ENCODE results near the gene BLCAP.
"Not testable (repeated sequence)": the region's sequence is repeated elsewhere in the genome, so short reads cannot be mapped to it uniquely, and the experiment has no call there.

The BLCAP gene

DNA sequence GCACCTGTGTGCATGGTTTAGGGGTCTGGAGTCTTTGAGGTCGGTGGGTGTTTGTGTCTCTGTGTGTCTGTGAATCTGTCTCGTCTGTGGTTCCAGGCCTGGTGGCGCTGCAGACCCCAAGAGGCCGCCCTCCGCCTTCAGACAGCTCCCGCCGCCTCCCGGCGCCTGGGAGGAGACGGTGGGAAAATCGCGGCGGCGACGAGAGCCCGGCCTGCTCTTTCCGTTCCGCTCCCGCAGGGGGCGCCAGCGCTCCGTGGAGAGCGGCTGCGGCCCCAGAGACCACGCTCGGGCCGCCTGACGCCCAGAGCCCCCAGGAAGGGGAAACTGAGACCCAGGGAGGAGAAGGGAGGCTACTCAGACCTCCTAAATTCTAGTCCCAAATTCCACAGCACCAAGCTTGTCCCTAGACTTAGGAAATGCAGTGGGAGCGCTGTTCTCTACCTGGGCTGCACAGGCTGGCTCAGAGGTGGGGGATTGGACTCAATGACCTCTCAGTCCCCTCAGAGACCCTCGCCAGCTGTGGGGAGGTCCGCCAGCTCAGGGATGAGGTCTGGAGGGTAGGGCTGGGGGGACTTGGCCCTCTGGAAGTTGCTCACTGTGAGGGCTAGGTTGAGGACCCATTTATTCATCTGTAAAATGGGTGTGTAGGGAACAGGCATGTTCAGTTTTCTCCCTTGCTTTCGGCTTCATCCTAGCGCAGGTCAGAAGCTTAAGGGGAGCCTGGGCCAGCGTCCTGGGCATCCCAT lies 36.9 kb upstream of the BLCAP start:
- no peak for FAIRE-seq
- peak; percentile 60 for DNase-seq (ENCODE audit: insufficient read length, low spot score)
- TF ChIP-seq POLR2A (IDR thresholded peaks at IDR 0.05; ENCODE audit: low read depth, low read length): no peak

DNA sequence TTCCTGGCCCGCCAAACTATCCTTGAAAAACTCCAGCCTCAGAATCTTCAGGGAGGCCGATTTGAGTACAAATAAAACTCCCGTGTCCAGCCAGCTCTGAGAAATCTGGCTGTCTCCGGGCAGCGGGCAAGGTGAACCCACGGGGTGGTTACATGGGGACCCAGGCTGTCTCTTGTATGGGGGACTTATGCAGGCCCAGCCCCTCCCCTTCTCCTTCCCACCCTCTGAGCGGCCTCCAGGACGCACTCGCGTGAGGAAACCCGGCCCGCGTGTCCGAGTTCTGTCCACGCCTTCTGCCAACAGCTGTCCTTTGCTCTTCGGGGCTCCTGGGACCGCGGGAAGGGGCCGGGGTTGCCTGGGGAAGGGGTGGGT lies 36.3 kb upstream of the BLCAP start:
- no peak for FAIRE-seq

DNA sequence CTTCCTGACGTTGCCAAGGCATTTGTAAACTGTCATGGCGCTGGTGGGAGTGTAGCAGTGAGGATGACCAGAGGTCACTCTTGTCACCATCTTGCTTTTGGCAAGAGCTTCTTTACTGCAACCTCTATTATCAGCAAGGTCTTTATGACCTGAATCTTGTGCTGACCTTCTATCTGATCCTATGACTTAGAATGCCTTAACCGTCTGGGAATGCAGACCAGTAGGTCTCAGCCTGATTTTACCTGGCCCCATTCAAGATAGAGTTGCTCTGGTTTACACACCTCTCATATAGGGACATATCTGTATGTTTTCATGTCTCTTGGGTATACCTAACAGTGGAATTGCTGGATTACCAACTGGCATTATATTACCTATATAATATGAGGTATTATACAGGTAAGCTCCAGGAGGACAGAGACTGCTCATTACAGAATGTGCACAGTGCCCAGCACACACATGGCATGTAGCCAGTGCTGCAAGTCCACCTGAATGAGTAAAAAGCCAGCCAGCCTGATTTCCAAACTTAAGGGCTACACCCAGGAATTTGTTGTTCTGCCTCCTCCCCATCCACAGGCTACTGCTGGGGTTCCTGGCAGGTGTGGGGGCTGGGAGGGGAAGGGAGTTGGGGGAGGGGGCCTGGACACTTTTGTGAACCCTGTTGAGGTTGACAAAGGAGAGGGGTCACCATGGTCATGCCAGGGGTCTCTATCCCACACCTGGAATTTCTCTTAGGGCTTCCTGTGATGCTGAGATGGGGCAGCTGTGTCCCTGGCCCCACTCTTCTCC lies 35.2 kb upstream of the BLCAP start:
- TF ChIP-seq POLR2A (IDR thresholded peaks at IDR 0.05; ENCODE audit: low read depth, low read length): no peak
- FAIRE-seq: no peak
- DNase-seq (ENCODE audit: insufficient read length, low spot score): no peak

More for the DNA sequence above, 36.3 kb upstream of the BLCAP start:
- no peak for TF ChIP-seq POLR2A (IDR thresholded peaks at IDR 0.05; ENCODE audit: low read depth, low read length)
- no peak for DNase-seq (ENCODE audit: insufficient read length, low spot score)

DNA sequence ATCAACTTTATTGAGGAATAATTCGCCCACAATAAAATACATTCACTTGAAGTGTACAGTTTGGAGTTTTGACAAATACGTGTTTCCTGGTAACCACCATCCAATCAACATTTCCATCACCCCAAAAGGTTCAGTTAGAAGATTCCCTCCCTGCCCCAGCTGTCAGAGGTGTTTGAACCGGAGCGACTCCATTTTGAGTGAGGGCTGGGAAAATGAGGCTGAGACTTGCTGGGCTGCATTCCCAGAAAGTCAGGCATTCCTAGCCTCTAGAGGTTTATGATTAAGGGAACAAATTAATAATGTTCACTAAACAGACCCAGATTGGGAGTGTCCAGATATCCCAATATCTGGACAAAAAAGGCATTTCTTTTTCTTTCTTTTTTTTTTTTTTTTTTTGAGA lies 33.0 kb upstream of the BLCAP start:
- DNase-seq (ENCODE audit: insufficient read length, low spot score) (no peak), FAIRE-seq (no peak)
- TF ChIP-seq POLR2A (IDR thresholded peaks at IDR 0.05; ENCODE audit: low read depth, low read length): no peak

DNA sequence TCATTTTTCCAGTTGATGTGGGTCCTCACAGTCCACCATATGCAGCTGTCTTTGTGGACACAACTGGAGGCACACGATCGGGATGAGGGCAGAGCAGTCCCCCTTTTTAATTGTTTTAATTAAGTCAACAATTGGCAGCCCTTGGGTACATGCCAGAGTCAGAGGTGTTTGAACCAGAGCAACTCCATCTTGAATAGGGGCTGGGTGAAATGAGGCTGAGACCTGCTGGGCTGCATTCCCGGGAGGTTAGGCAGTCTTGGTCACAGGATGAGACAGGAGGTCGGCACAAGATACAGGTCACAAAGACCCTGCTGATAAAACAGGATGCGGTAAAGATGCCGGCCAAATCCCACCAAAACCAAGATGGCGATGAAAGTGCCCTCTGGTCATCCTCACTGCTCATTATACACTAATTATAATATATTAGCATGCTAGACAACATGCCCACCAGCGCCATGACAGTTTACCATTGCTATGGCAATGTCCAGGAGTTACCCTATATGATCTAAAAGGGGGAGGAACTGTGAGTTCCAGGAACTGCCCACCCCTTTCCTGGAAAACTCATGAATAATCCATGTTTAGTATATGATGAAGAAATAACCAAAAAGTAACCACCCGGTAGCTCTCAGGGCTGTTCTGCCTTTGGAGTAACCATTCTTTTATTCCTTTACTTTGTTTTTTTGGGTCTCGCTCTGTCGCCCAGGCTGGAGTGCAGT lies 31.8 kb upstream of the BLCAP start:
- FAIRE-seq: no peak
- DNase-seq (ENCODE audit: insufficient read length, low spot score): no peak
- no peak for TF ChIP-seq POLR2A (IDR thresholded peaks at IDR 0.05; ENCODE audit: low read depth, low read length)

DNA sequence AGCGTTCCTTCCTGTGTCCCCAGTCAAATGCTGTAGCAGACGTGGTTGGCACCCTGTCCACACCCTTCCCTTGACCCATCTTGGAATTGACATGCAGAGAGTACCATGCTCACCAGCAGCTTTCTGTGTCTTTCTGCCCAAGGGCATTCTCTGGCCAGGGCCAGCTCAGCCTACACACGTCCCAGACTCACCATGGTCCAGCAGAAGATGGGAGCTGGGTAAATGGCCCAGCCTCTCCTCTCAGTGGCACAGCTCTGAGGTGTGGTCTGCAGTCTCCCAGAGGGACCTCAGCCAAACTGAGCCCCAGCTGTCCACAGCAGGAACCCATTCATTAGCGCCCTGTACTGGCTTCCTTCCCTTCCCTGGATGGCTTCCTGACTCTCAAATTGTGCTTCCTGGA lies 31.1 kb upstream of the BLCAP start:
- DNase-seq (ENCODE audit: insufficient read length, low spot score): no peak
- no peak for FAIRE-seq
- TF ChIP-seq POLR2A (IDR thresholded peaks at IDR 0.05; ENCODE audit: low read depth, low read length): no peak

DNA sequence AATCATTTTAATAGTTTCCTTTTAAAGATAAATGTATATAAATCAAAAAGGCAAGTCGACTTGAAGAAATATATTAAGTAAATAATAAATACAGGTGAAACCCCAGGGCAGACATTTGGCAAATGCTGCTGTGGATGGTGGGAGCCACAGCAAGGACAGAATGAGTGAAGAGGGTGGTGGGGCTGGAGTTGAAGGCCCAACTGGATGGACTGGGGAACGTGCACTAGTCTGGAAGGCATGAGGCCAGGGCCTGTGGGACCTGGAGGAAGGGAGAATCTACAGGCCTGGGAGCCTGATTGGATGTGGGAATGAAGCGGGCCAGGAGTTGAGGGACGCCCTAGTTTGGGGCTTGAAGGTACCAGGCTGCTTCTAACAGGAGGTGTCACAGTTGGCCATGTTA lies 30.6 kb upstream of the BLCAP start:
- no peak for DNase-seq (ENCODE audit: insufficient read length, low spot score)
- no peak for FAIRE-seq
- TF ChIP-seq POLR2A (IDR thresholded peaks at IDR 0.05; ENCODE audit: low read depth, low read length): no peak

DNA sequence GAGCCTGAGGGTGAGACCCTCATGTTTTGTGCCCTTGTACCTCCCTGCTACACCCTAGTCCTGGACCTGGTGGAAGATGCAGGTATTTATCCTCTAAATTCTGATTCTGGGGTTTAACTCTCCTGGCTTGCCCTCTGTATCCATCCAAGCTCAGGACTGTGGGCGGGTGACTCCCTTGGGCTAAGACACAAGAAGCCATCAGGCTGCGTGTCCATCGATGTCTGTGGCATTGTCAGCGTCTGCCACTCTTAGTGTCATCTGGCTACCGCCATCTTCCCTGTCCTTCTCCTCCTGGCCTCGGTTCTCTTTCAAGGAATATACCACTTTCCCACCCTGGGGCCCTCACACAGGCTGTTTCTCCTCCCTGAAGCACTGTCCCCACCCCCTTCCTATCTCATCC lies 28.9 kb upstream of the BLCAP start:
- TF ChIP-seq POLR2A (IDR thresholded peaks at IDR 0.05; ENCODE audit: low read depth, low read length): no peak
- FAIRE-seq (no peak), DNase-seq (ENCODE audit: insufficient read length, low spot score) (no peak)

DNA sequence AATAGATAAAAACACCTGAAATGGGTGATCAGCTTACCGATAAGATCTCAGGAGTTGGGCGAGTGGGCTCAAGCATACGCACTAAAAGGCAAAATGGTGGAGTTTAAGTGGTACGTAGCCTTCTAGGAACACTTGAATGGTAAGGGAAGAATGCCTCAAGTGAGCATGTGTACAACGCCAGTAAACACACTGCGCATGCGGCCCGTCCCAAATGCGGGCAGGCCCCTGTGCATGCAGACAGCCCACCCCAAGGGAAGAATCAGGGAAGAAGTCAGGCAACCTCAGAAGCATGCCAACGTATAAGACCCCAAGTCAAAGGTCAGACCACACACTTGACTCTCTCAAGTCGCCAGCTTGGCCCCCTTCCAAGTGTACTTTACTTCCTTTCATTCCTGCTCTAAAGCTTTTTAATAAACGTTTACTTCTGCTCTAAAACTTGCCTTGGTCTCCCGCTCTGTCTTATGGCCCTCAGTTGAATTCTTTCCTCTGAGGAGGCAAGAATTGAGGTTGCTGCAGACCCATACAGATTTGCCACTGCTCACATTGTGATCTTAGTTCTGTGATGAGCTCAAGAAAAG lies 27.1 kb upstream of the BLCAP start:
- not testable (repeated sequence) for FAIRE-seq; DNase-seq (ENCODE audit: insufficient read length, low spot score)

DNA sequence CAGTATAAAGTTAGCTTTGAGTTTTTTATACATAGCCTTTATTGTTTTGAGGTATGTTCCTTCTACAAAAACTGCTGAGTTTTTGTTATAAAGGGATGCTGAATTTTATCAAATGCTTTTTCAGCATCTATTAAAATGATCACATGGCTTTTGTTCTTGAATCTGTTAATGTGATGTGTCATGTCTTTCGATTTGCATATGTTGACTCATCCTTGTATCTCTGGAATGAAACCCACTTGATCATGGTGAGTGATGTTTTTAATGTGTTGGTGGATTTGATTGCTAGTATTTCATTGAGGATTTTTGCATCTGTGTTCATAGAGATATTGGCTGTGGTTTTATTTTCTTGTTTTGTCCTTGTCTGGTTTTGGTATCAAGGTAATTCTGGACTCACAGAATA lies 24.7 kb upstream of the BLCAP start:
- DNase-seq (ENCODE audit: insufficient read length, low spot score) (no peak), FAIRE-seq (no peak)
- TF ChIP-seq POLR2A (IDR thresholded peaks at IDR 0.05; ENCODE audit: low read depth, low read length): no peak

DNA sequence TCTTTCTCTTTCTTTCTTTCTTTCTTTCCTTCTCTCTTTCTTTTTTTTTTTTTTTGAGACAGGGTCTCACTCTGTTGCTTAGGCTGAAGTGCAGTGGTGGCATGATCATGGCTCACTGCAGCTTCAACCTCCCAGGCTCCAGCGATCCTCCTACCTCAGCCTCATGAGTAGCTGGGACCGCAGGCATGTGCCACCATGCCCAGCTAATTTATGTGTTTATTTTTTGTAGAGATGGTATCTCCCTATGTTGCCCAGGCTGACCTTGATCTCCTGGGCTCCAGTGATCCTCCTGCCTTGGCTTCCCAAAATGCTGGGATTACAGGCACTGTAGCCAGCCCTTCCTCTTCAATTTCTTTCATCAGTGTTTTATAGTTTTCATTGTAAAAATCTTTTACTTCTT lies 24.0 kb upstream of the BLCAP start:
- not testable (repeated sequence) for FAIRE-seq; DNase-seq (ENCODE audit: insufficient read length, low spot score)

DNA sequence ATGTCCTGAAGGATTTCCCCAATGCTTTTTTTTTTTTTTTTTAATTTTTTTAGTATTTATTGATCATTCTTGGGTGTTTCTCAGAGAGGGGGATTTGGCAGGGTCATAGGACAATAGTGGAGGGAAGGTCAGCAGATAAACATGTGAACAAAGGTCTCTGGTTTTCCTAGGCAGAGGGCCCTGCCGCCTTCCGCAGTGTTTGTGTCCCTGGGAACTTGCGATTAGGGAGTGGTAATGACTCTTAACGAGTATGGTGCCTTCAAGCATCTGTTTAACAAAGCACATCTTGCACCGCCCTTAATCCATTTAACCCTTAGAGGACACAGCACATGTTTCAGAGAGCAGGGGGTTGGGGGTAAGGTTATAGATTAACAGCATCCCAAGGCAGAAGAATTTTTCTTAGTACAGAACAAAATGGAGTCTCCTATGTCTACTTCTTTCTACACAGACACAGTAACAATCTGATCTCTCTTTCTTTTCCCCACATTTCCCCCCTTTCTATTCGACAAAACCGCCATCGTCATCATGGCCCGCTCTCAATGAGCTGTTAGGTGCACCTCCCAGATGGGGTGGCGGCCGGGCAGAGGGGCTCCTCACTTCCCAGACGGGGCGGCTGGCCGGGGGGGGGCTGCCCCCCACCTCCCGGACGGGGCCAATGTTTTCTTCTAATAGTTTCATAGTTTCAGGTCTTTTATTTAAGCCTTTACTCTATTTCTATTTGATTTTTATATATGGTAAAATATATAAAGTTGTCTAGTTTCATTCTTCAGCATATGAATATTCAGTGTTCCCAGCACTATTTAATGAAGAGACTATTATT lies 22.6 kb upstream of the BLCAP start:
- not testable (repeated sequence) for DNase-seq (ENCODE audit: insufficient read length, low spot score); FAIRE-seq

DNA sequence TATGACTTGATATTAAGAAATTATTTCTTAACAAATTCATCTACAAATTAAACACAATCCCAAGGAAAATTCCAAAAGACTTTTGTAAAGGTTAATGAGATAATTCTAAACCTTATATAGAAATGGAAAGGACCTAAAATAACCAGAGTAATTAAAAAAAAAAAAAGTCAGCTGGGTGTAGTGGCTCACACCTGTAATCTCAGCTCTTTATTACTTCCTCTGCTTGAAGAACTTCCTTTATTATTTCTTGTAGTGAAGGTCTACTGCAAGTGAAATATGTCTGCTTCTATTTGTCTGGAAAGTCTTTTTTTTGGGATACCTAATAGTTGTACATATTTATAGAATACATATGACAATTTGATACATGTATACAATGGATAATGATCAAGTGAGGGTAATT lies 20.2 kb upstream of the BLCAP start:
- no peak for TF ChIP-seq POLR2A (IDR thresholded peaks at IDR 0.05; ENCODE audit: low read depth, low read length)
- FAIRE-seq (no peak), DNase-seq (ENCODE audit: insufficient read length, low spot score) (no peak)

DNA sequence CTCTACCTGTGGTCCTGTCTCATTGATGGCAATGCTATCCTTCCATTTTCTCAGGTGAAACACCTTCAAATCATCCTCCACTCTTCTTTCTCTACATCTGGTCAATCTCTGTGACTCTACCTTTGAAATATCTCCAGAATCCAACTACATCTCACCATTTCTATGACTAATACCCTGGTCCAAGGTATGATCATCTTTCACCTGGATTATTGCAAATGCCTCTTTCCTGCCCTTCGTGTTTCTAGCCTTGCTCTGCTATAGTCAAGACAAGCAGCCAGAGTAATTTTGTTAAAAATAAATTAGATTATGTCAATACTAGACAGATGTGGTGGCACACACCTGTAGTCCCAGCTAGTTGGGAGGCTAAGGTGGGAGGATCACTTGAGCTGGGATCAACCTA lies 17.8 kb upstream of the BLCAP start:
- TF ChIP-seq POLR2A (IDR thresholded peaks at IDR 0.05; ENCODE audit: low read depth, low read length): no peak
- no peak for DNase-seq (ENCODE audit: insufficient read length, low spot score)
- no peak for FAIRE-seq
